ENCODE results near the gene TANGO6.

TANGO6 gene

DNA sequence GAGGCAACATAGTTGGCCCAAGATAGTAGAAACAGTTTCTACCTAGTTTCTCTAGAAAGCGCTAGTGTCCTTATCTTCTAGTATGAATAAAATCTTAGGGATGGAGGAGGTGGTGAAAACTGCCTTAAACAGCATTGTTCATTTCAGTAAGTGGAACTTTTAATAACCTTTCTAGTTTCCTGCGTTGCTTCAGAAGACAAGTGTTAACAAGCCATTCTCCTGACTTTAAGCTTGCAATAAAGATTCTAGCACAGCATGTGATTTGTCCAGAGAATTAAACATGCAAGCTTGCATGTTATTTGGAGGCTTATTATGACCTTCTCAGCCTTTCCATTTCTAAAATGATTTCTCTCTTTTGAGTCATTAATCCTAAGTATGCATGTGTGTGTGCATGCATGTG is 72.3 kb downstream of the TANGO6 start:
- no peak for DNase-seq

DNA sequence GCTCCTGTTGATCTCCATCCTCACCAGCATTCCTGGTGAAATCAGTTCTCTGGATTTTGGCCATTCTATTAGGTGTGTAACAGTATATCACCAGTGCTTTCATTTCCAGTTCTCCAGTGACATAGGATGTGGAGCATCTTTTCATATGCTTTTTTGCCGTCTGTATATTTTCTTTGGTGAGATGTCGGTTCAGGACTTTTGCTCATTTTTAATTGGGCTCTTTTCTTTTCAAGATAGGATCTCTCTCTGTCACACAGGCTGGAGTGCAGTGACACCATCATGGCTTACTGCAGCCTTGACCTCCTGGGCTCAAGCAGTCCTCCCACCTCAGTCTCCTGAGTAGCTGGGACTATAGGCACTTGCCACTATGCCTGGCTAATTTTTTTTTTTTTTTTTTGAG is 74.2 kb downstream of the TANGO6 start:
- DNase-seq: no peak

DNA sequence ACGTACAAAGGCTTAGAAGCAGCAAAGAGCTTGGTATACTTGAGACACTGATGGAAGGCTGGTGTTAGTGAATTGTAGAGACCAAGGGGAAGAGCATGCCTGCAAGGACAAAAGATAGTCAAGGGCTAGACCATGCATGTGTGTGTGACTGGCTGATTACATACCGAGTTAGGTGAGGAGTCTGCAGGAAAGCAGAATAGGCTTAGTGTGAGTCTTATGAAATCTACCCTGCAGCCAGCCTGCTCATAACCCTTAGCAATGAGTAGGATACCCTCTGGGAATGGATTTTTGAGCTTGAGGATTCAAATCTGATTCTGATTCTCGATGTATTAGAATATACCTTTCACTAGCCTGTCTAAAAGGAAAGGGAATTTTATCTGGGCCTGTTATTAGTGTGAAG is 77.0 kb downstream of the TANGO6 start:
- DNase-seq: no peak

DNA sequence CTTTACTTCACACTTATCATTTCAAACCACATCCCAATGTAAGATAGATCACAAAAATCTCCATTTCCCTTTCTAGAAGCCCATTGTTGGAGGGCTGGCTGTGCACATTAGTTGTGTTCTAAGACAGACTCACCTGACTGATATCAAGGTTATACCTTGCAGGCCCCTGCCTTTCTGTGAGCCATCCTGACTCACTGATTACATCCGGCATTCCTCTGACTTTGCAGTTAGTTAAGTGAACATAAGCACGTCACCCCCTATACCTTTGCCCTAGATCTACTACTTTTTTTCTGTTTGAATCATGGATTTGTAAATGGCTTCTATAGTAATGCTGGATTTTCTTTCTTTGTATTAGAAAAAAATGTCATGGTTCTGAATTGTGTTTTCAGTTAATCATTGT is 78.3 kb downstream of the TANGO6 start:
- no peak for DNase-seq

DNA sequence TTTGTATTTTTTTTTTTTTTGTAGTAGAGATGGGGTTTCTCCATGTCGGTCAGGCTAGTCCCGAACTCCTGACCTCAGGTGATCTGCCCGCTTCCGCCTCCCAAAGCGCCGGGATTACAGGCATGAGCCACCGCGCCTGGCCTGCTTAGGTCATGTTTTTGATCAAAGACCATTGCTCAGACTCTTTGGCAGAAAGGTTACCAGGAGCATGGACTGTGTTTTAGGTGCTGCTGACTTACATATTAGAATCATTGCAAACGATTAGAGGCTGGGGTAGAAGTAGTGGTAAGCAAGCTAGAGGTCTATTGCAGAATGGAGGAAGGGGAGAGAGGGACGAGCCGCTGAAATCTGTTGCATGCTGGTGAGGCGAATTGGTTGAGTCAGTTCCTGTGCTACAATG is 79.8 kb downstream of the TANGO6 start:
- no peak for DNase-seq

DNA sequence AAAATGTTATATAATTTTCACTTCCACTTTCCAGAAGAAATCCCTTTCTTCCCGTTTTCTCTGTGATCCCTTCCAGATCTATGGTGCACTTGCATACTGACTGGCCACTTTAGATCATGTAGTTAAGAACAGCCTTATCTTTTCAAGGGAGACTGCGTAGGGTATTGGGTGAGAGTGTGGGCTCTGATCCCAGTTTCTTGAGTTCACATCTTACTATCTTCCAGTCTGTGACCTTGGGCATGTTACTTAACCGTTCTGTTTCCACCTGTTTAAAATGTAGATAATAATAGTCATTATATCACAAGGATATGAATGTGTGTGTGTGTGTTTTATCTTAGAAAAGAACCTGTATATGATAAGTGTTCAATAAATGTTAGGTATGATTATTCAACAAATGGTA is 83.7 kb downstream of the TANGO6 start:
- no peak for DNase-seq

DNA sequence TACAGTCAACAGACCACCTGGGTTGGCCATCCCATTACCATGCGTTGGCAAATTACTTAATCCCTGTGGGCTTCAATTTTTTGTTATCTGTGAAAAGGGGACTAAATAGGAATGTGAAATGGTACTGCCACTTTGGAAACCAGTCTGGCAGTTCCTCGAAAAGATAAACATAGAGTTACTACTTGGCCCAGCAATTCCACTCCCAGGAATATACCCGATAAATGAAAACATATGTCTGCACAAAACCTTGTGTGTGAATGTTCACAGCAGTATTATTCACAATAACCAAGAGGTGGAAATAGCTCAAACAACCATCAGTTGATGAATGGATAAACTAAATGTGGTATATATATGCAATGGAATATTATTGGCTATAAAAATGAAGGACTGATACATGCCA is 87.9 kb downstream of the TANGO6 start:
- DNase-seq: no peak

DNA sequence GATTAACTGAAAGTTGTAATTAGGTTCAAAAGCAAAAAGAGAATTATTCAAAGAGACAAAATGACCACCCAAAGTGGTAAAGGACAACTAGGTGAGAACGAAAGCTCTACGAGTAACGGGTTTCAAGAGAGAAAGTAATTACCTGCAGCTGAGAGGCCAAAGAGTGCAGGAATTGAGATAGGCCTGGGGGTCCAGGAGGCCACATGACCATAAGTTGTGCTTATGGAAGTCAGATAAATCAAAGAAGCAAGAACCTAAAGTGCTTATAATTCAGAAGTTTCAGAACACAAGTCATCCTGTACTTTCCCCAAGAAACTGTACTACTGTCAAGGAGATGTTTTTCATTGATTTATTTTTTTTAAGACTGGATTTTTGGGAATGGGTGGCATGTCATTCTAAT is 91.1 kb downstream of the TANGO6 start:
- DNase-seq: no peak

DNA sequence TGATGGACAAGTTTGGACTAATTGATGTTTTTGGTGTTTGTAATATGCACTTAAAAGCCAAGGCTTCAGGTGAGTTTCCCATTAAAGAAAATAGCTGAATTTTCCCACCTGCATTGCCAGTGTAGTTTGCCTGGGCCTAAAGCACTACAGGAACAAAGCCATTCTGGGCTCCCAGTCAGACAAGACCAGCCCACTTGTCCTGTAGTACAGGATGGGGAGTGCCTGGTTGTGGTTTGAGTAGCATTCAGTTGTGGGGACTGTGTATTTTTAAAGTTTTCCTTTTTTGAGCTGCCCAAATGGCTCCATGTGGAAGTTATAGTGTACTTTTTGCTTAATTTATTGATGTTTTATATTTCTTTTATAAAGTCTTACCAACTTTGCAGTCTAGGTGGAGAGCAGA is 91.7 kb downstream of the TANGO6 start:
- DNase-seq: no peak

DNA sequence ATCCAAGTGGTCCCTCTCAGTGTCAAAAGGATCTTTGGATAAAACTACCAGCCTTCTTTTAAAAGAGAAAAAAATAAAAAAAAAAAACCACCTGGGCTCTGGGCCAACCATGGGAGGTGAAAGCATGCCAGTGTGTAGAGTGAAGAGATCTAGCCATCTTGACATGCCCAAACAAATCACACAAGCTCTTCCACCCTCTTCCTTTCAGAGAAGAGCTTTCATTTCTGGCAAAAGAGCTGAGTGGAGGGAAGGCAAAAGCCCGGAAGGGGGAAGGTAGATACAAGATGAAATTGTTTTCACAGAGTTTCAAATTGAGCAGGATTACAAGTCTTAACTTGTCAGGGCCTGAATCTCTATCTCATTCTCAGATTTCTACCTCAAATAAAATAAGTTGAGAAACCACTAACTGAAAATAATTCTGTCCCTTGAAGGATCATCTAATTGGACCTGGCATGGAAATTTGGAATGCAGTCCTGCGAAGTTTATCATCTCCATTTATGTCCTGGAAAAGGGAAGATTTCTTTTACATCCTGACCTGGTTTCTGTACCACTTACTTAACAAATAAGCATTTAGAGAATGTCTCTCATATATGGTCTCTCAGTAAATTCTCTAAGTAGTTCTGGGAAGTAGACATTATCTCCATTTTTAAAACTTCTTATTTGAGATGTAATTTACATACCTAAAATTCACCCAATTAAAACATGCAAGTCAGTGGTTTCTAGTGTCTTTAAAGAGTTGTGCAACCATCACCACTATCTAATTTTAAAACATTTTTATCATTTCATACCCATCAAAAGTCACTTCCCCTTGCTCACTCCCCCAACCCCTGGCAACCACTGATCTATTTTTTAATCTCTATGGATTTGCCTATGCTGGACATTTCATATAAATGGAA is 93.7 kb downstream of the TANGO6 start:
- no peak for DNase-seq

DNA sequence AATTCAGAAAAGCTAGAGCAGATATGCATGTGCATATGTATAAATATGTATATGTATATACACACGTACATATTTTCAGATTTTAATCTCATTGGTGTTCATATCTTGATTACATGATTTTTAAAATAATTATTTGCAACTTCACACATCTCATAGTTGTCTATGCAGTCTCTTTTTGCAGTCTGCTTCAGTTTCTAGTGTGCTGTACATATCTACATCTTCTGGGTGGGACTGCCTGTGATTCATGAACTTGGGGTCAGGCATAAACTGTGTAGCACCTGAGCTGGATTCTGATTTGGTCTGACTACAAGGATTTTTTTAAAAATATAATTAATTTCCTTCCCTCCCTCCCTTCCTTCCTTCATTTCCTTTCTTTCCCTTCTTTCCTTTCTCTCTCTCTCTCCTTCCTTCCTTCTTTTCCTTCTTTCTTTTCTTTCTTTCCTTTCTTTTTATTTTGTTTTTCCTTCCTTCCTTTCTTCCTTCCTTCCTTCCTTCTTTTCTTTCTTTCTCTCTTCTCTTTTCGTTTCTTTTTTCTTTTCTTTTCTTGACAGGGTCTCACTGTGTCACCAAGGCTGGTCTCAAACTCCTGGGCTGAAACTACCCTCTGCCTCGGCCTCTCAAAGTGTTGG is 96.5 kb downstream of the TANGO6 start:
- DNase-seq: no peak

DNA sequence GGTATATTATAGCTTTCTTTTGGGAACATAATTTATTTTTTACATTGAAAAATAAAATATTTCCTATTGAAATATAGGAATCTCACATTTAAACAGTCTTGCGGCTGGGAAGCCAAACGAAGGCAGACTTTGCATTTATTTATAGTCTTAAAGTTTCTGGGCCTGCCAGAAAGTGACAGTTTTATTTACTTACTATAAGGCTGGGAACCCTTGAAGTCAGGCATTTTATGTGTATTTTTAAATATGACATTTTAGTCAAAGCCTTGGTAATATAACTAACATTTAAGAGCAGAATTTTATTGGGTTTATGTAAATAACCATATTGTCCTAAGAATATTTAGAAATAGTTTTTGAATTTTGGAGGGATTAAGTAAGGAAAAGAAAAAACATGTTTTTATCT is 97.5 kb downstream of the TANGO6 start:
- no peak for DNase-seq

DNA sequence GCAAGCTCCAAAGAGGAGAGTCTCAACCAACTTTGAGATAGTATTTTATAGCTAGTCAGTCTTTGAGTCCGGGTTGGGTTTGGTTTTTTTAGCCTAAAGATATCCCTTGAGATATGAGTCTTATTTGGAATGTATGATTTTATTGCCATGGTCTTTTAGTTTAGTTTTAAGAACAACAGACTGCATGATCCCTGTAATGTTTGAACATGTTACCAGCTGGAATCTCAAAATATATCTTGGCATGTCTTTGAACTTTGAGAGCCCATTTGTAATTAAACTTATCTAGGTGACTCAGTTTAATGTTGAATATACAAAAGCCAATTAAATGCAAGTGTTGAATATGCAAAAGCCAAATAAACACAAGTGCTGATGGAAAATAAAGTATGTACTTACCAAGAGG is 100.6 kb downstream of the TANGO6 start:
- DNase-seq: no peak

DNA sequence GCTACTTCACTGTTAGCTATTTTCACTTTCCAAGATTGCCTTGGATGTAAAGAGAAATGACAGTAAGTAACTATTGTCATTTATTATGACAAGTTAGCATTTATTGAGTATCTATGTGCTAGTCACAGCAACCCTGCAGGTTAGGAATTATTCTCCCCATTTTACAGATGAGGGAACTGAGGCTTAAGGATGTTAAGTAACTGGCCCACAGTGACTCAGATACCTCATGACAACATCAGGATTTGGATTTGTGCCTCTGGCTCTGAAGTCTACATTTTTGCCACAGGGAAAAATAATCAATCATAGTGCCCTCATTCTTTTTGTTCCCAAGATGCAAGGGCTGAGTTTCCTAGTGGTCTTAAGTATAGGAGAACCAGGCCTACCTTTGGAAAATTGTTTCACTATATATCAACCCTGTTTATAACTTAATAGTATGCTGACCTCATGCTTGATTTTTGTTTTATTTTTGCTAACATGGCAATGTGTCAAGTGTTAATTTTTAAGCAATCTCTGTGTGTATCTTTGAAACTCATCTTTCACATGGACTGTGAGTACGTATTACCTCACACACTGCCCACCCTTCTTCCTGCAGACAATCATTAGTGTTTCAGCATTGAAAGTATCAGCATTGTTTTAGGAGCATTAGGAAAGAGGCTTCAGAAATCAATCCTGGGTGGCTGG is 105.0 kb downstream of the TANGO6 start:
- DNase-seq: no peak

DNA sequence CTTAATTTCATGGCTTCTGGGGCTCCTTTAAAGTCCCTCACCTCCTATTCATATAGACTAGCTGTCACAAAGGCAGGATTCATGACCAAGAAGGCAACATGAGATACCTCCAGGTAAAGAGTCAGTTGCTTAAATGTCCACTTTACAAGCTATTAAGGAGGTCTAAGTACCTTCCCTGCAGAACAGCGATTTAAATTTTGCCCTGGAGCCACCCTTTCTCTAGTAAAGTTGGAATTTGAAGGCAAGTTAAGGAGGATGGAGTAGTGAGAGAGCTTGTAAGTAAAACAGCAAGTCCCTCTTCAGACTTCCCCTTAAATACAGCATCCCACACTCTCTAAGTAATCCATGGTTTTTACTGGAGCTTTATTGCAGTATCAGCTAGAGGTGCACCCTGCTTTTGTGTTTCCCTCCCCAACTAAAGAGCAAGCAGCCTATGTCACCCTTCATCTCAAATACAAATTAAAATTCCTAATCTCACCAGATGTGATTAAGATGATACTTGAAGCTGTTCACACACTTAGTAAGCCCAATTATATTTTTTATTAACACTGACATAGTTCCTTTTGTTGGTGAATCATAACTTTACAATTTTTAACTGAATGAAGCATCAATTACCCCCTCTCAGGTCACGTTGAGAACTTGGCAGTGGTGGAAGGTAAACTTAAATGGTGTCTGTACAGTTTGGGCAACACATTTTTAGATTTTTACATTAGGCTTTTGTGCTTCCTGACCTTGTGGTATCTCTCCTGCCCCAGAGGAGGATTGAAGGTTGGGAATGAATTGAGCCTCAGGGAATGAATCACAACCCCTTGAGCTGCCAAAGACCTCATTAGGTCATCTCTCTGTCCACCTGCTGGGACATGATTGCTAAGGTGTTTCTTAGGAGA is 108.9 kb downstream of the TANGO6 start:
- DNase-seq: no peak

DNA sequence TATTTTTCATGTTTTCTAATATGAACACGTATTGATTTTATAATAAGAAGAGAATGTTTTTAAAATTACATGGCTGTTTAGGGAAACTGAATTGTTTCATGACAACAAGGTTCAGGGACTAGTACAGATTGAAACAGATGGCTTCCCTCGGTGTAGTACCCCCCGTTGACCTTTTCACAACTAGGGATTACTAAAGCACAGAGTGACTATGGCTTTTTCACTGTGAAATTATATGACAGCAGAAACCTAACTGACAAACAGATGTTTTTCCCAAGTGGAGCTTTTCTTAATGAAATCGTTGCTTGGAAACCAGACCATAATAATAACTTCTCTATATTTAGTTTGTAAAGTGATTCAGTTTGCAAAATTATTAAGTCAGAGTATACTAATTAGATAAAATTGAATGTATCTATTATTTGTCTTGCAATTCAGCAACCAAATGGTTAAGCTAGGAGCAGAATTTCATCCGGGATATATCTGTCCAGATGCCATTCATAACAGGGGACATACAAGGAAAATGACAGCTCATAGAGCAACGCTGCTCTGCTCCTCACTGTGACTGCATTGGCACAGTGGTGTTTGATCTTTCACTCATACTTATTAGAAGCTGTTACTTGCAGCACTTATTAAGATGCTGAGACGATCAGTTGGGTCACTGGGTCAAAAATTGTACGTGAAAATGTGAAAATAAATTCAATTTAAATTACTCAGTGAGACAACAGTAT is 111.7 kb downstream of the TANGO6 start:
- no peak for DNase-seq

DNA sequence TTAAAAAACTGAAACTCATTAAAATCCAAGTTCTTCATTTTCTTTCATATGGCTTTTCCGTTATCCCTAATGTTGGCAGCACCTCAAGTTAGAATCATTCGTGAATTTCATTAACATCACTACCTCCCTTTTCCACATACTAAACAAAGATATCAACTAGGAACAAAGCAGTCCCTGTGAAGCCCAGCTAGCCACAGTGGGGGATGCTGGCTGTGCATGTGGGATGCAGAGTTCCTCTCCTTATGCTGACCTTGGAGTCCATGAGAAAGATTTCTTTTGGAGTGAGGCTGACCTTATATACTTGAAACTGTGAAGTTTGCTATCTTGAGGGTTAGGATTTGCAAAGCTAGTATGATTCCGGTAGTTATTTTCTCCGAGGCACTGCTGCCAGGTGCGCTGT is 117.6 kb downstream of the TANGO6 start:
- no peak for DNase-seq

DNA sequence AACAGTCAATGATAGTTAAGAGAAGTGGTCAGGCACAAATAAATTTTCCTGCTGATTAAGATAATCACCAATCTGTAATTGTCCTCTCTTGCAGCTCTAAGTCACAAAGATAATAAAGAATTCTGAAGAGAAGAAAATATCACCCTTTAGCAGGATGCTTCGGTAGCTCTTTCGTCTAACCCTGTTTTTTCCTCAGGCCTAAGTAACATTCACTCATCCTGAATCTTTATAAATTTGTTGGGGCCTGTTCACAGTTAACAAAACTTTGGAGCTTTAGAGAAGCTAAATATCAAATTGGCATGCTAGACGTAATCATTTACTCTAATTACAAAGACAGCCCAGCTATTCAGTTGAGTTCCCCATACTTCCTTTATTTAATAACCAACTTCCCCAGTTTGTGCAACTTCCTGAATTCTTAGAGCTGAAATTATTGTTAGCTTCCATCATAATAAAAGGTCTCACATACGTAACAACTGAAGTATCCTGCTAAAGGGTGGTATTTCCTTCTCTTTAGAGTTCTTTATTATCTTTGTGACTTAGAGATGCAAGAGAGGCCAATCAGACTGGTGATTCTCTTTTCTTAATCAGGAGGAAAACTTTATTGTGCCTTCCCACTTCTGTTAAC is 118.6 kb downstream of the TANGO6 start:
- no peak for DNase-seq

DNA sequence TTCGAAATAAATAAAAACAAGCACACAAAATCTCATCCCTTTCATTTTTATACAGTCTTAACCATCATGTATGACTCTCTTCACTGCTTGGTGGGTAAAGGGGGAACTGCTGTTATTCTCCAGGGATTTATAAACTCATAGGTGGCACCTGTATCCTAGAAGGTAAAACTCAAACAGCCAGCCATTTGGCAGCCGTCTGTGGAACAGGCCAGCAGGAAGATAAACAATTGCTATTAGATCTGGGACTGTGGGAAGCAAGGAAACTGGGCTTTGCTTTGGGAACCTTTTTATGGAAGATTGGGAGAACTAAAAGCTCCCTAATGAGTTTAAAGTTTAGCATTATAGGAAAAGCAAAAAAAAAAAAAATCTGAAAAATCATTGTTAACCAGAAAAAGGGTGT is 126.0 kb downstream of the TANGO6 start:
- no peak for DNase-seq

DNA sequence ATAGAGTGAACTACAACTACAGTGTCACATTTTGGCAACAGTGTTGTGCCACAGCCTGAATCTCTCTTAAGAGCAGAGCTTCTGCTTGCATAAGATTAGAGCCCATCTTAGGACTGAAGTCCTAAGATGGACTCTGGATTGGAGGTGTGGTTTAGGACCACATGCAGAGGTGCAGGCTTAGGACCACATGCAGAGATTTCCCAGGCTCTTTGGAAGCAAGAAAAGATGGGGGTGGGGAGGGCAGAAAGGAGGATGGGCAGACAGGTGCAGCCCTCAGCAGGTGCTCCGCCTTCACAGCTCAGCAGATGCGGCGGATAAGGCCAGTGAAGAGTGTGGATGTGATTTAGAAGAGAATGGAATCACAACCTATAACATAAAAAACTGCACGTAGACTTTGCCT is 128.7 kb downstream of the TANGO6 start:
- DNase-seq: no peak

DNA sequence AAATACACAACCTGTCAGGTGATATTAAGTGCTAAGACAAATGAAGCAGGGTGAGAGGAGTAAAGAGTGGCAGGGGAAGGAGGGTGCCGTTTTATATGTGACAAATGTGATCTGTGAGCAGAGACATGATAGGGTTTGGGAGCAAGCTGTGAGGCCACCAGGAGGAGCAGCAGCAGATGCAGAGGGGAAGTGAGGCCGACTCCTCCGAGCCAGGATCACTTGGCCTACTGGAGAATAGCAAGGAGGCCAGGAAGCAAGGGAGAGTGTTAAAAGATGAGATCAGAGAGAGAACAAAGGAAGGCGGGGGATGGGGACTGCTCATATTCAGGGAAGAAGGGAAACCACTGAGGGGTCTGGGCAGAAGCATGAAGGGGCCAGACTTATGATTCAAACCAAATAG is 129.4 kb downstream of the TANGO6 start:
- DNase-seq: no peak

DNA sequence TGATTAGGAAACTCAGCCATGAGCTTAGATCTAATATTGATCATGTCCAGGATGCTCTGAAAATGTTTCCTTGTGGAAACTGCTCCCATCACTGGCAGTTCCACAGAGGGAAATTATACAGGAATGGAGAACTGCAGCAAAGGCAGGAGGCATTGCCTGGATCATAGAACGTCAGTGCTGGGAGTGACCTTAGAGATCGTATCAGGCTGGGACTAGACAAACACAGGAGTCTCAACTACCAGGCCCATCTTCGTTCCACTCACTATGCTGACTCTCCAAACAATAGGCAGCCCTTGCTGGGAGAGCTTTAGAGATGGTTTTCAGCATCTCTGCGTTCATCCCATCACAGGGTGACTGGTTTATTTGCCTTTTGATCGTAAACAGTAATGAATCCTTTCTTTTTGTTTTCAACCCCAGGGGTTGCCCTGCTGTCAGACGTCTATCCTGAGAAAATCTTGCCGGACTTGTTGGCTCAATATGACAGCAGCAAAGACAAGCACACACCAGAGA is 130.3 kb downstream of the TANGO6 start:
- no peak for DNase-seq
